ENCODE measurements around the gene DPH3. TPM values are rescaled to one million over a fixed set of nuclear protein-coding genes. Genes with fewer than 3 reads are reported as not detected.

The DPH3 gene
- total RNA-seq, 3 donors from 2014 or later: 17.7 to 33.6 (median 21.0) TPM

- DNase-seq (ENCODE audit: low spot score in 2 of 2): no peak
- no peaks in the 10 kb centered on the region for H3K36me3 ChIP-seq
- H3K4me3 ChIP-seq: peak overlapping the region; percentile 86 to 92 (median 91)
- H3K4me1 ChIP-seq: peaks cover 0 to 17% of the 10 kb centered on the region in 2 donors
- H3K9me3 ChIP-seq: no peaks in the 10 kb centered on the region
- intact Hi-C loops (cut with DNase I; ENCODE audit: low total_unique reads): no loop called here
- H3K27ac ChIP-seq: peak overlapping the region; percentile 95 to 96
- no peaks in the 10 kb centered on the region for H3K27me3 ChIP-seq
- TF ChIP-seq CTCF (IDR thresholded peaks at IDR 0.05) (no peak), POLR2A (IDR thresholded peaks at IDR 0.05) (no peak), POLR2AphosphoS5 (IDR thresholded peaks at IDR 0.05) (no peak)
Measured at GRCh38 chr3:16265455-16265786, 678 bp upstream of the DPH3 start.

- DNase-seq (ENCODE audit: low spot score in 2 of 2): no peak
- Histone ChIP-seq H3K4me3 (peak overlapping the region; percentile 86 to 92 (median 91)), H3K27ac (peak overlapping the region; percentile 95 to 96), H3K9me3 (no peaks in the 10 kb centered on the region), H3K36me3 (no peaks in the 10 kb centered on the region), H3K4me1 (peaks cover 0 to 17% of the 10 kb centered on the region in 2 donors), H3K27me3 (no peaks in the 10 kb centered on the region)
- no peak for TF ChIP-seq CTCF (IDR thresholded peaks at IDR 0.05)
- no peak for TF ChIP-seq POLR2AphosphoS5 (IDR thresholded peaks at IDR 0.05)
- no peak for TF ChIP-seq POLR2A (IDR thresholded peaks at IDR 0.05)
- intact Hi-C loops (cut with DNase I; ENCODE audit: low total_unique reads): no loop called here
Measured at GRCh38 chr3:16264174-16264707, 502 bp downstream of the DPH3 start.

- no peak for DNase-seq (ENCODE audit: low spot score in 2 of 2)
- no peak overlapping the region for H3K4me3 ChIP-seq
- intact Hi-C loops (cut with DNase I; ENCODE audit: low total_unique reads): no loop called here
Measured at GRCh38 chr3:16262174-16262573, 2.6 kb downstream of the DPH3 start.

GRCh38 chr3:16260046-16260445, 4.7 kb downstream of the DPH3 start:
- intact Hi-C loops (cut with DNase I; ENCODE audit: low total_unique reads): no loop called here
- Histone ChIP-seq H3K4me1 (no peaks in the 10 kb centered on the region), H3K27me3 (no peaks in the 10 kb centered on the region), H3K27ac (no peak overlapping the region), H3K4me3 (no peak overlapping the region), H3K9me3 (no peaks in the 10 kb centered on the region), H3K36me3 (no peaks in the 10 kb centered on the region)
- TF ChIP-seq CTCF (IDR thresholded peaks at IDR 0.05) (no peak), POLR2A (IDR thresholded peaks at IDR 0.05) (no peak), POLR2AphosphoS5 (IDR thresholded peaks at IDR 0.05) (no peak)
- no peak for DNase-seq (ENCODE audit: low spot score in 2 of 2)

More at GRCh38 chr3:16262174-16262573, 2.6 kb downstream of the DPH3 start:
- Histone ChIP-seq H3K4me1 (peaks cover 0 to 8% of the 10 kb centered on the region in 2 donors), H3K36me3 (no peaks in the 10 kb centered on the region), H3K27me3 (no peaks in the 10 kb centered on the region), H3K9me3 (no peaks in the 10 kb centered on the region), H3K27ac (no peak overlapping the region)
- TF ChIP-seq CTCF (IDR thresholded peaks at IDR 0.05) (no peak), POLR2AphosphoS5 (IDR thresholded peaks at IDR 0.05) (no peak), POLR2A (IDR thresholded peaks at IDR 0.05) (no peak)

- Histone ChIP-seq H3K36me3 (no peaks in the 10 kb centered on the region), H3K27ac (no peak overlapping the region), H3K27me3 (no peaks in the 10 kb centered on the region), H3K4me1 (no peaks in the 10 kb centered on the region), H3K9me3 (no peaks in the 10 kb centered on the region), H3K4me3 (no peak overlapping the region)
- TF ChIP-seq CTCF (IDR thresholded peaks at IDR 0.05) (no peak), POLR2A (IDR thresholded peaks at IDR 0.05) (no peak), POLR2AphosphoS5 (IDR thresholded peaks at IDR 0.05) (no peak)
- intact Hi-C loops (cut with DNase I; ENCODE audit: low total_unique reads): no loop called here
- no peak for DNase-seq (ENCODE audit: low spot score in 2 of 2)
Measured at GRCh38 chr3:16258866-16259265, 5.9 kb downstream of the DPH3 start.

Data from breast epithelium (tissue), 4 donors.